Body of pancreas (tissue), 4 donors: Measurements from ENCODE around the gene PHLPP2.

Experiments
- CTCF ChIP-seq, 7 experiments: fragments of 450-650 bp in 4 of 7; fragments of 200-600 bp in 3 of 7; sonication (generic) in 3 of 7; IDR thresholded peaks; one replicate each; pipeline ENCODE4 v1.5.1; 2016 to 2019; ENCODE audit warnings: antibody characterized with exemption in 7 of 7
- POLR2A ChIP-seq, 3 donors: fragments of 450-650 bp; IDR thresholded peaks; one replicate each; pipeline ENCODE4 v1.6.1; 2016; ENCODE audit warnings: antibody characterized with exemption in 3 of 3, mild to moderate bottlenecking in 2 of 3

GRCh38 chr16:71648162-71648561, 76.3 kb downstream of the PHLPP2 start:
- TF ChIP-seq CTCF (IDR thresholded peaks at IDR 0.05) = no peak
- TF ChIP-seq POLR2A (IDR thresholded peaks at IDR 0.05) = no peak
